T-helper 1 cell treated with Interleukin-12 subunit alpha and Interleukin-12 subunit beta and Interleukin-4 antibody, amounts not matched to agents 30 μg/mL and 1 μg/mL, for 36 hours (primary cell): Measurements from ENCODE around the gene ADAM33.

Source experiments
- H3K27ac Mint-ChIP-seq: one replicate; pipeline ENCODE4 v1.8.0; 2021; ENCODE audit warnings: mild to moderate bottlenecking, mixed read lengths
- H3K27me3 Mint-ChIP-seq: one replicate; pipeline ENCODE4 v1.8.0; 2021; ENCODE audit warnings: low read depth, mixed read lengths
- H3K36me3 Mint-ChIP-seq: one replicate; pipeline ENCODE4 v1.8.0; 2021; ENCODE audit warnings: low read depth, mixed read lengths
- H3K4me1 Mint-ChIP-seq: one replicate; pipeline ENCODE4 v1.8.0; 2021; ENCODE audit warnings: low read depth, mixed read lengths
- H3K4me3 Mint-ChIP-seq: one replicate; pipeline ENCODE4 v1.8.0; 2021; ENCODE audit warnings: mild to moderate bottlenecking, moderate library complexity, mixed read lengths
- H3K9me3 Mint-ChIP-seq: one replicate; pipeline ENCODE4 v1.8.0; 2021; ENCODE audit warnings: mixed read lengths

The ADAM33 gene

GRCh38 chr20:3672547-3673171 lies 9.2 kb downstream of the ADAM33 start:
- Mint-ChIP-seq H3K27ac (no peak overlapping the region), H3K36me3 (no peaks in the 10 kb centered on the region), H3K27me3 (peaks cover 66% of the 10 kb centered on the region), H3K9me3 (no peaks in the 10 kb centered on the region), H3K4me1 (peaks cover 3% of the 10 kb centered on the region), H3K4me3 (no peak overlapping the region)

- no peaks in the 10 kb centered on the region for H3K36me3 Mint-ChIP-seq
- peaks cover 67% of the 10 kb centered on the region for H3K27me3 Mint-ChIP-seq
- H3K4me1 Mint-ChIP-seq = peaks cover 5% of the 10 kb centered on the region
- no peak overlapping the region for H3K4me3 Mint-ChIP-seq
- H3K27ac Mint-ChIP-seq = no peak overlapping the region
- no peaks in the 10 kb centered on the region for H3K9me3 Mint-ChIP-seq
These were observed 9.7 kb downstream of the ADAM33 start for GRCh38 chr20:3671986-3672546.

- no peak overlapping the region for H3K27ac Mint-ChIP-seq
- H3K27me3 Mint-ChIP-seq = peaks cover 62% of the 10 kb centered on the region
These were observed 10.9 kb downstream of the ADAM33 start for GRCh38 chr20:3670945-3671344.

GRCh38 chr20:3670511-3670910 lies 11.3 kb downstream of the ADAM33 start:
- Mint-ChIP-seq H3K36me3 (no peaks in the 10 kb centered on the region), H3K4me3 (no peak overlapping the region), H3K4me1 (peaks cover 10% of the 10 kb centered on the region), H3K27ac (no peak overlapping the region), H3K9me3 (no peaks in the 10 kb centered on the region), H3K27me3 (peaks cover 62% of the 10 kb centered on the region)

More at GRCh38 chr20:3670945-3671344, 10.9 kb downstream of the ADAM33 start:
- peaks cover 7% of the 10 kb centered on the region for H3K4me1 Mint-ChIP-seq
- no peaks in the 10 kb centered on the region for H3K9me3 Mint-ChIP-seq
- no peak overlapping the region for H3K4me3 Mint-ChIP-seq
- H3K36me3 Mint-ChIP-seq = no peaks in the 10 kb centered on the region

- peaks cover 16% of the 10 kb centered on the region for H3K4me1 Mint-ChIP-seq
- no peak overlapping the region for H3K4me3 Mint-ChIP-seq
- no peaks in the 10 kb centered on the region for H3K36me3 Mint-ChIP-seq
These were observed 12.0 kb downstream of the ADAM33 start for GRCh38 chr20:3669710-3670367.

GRCh38 chr20:3667434-3668037 lies 14.3 kb downstream of the ADAM33 start:
- Mint-ChIP-seq H3K9me3 (no peaks in the 10 kb centered on the region), H3K36me3 (no peaks in the 10 kb centered on the region), H3K27ac (no peak overlapping the region), H3K4me1 (peaks cover 19% of the 10 kb centered on the region), H3K4me3 (no peak overlapping the region), H3K27me3 (peaks cover 58% of the 10 kb centered on the region)

More at GRCh38 chr20:3669710-3670367, 12.0 kb downstream of the ADAM33 start:
- Mint-ChIP-seq H3K27ac (no peak overlapping the region), H3K9me3 (no peaks in the 10 kb centered on the region), H3K27me3 (peaks cover 55% of the 10 kb centered on the region)

GRCh38 chr20:3663858-3664257 lies 18.0 kb downstream of the ADAM33 start:
- no peak overlapping the region for H3K4me3 Mint-ChIP-seq
- no peak overlapping the region for H3K27ac Mint-ChIP-seq
- H3K9me3 Mint-ChIP-seq = no peaks in the 10 kb centered on the region
- H3K27me3 Mint-ChIP-seq = peaks cover 52% of the 10 kb centered on the region
- no peaks in the 10 kb centered on the region for H3K36me3 Mint-ChIP-seq
- peaks cover 28% of the 10 kb centered on the region for H3K4me1 Mint-ChIP-seq

GRCh38 chr20:3663031-3663701 lies 18.6 kb downstream of the ADAM33 start, which contains the start of gene GFRA4:
Gene GFRA4, minus strand, starts transcription at chr20:3663399. Its CDS starts 0 bp downstream, at chr20:3663399.
- peaks cover 53% of the 10 kb centered on the region for H3K27me3 Mint-ChIP-seq
- no peaks in the 10 kb centered on the region for H3K9me3 Mint-ChIP-seq
- peaks cover 30% of the 10 kb centered on the region for H3K4me1 Mint-ChIP-seq
- H3K4me3 Mint-ChIP-seq = no peak within 1 kb of the TSS
- no peaks in the 10 kb centered on the region for H3K36me3 Mint-ChIP-seq
- H3K27ac Mint-ChIP-seq = no peak within 1 kb of the TSS

- no peak overlapping the region for H3K4me3 Mint-ChIP-seq
- H3K9me3 Mint-ChIP-seq = no peaks in the 10 kb centered on the region
- H3K27ac Mint-ChIP-seq = no peak overlapping the region
- peaks cover 58% of the 10 kb centered on the region for H3K27me3 Mint-ChIP-seq
- peaks cover 30% of the 10 kb centered on the region for H3K4me1 Mint-ChIP-seq
- no peaks in the 10 kb centered on the region for H3K36me3 Mint-ChIP-seq
These were observed 19.8 kb downstream of the ADAM33 start for GRCh38 chr20:3661814-3662665.

- no peaks in the 10 kb centered on the region for H3K36me3 Mint-ChIP-seq
- H3K4me3 Mint-ChIP-seq = no peak overlapping the region
- no peaks in the 10 kb centered on the region for H3K9me3 Mint-ChIP-seq
- peaks cover 58% of the 10 kb centered on the region for H3K27me3 Mint-ChIP-seq
- peaks cover 28% of the 10 kb centered on the region for H3K4me1 Mint-ChIP-seq
- H3K27ac Mint-ChIP-seq = no peak overlapping the region
These were observed 20.6 kb downstream of the ADAM33 start for GRCh38 chr20:3661060-3661813.

- Mint-ChIP-seq H3K4me1 (peaks cover 21% of the 10 kb centered on the region), H3K36me3 (no peaks in the 10 kb centered on the region), H3K4me3 (no peak overlapping the region), H3K27me3 (peaks cover 55% of the 10 kb centered on the region), H3K9me3 (no peaks in the 10 kb centered on the region), H3K27ac (no peak overlapping the region)
These were observed 21.3 kb downstream of the ADAM33 start for GRCh38 chr20:3660262-3661059.

GRCh38 chr20:3659492-3660261 lies 22.1 kb downstream of the ADAM33 start:
- Mint-ChIP-seq H3K9me3 (no peaks in the 10 kb centered on the region), H3K27ac (no peak overlapping the region), H3K36me3 (no peaks in the 10 kb centered on the region), H3K4me3 (no peak overlapping the region), H3K27me3 (peaks cover 55% of the 10 kb centered on the region), H3K4me1 (peaks cover 15% of the 10 kb centered on the region)
